Ovary (tissue), 3 donors: ENCODE results near the gene GP1BA.

Experiments used
- CTCF ChIP-seq, 3 donors: fragments of 450-650 bp in 2 of 3; fragments of 200-600 bp in 1 of 3; IDR thresholded peaks; one replicate each; pipeline versions ENCODE4 v1.5.1 to v1.8.0; 2016 to 2022; ENCODE audit warnings: antibody characterized with exemption in 3 of 3, mild to moderate bottlenecking in 1 of 3
- POLR2A ChIP-seq: fragments of 450-650 bp; IDR thresholded peaks from one replicate; pipeline ENCODE4 v1.6.1; 2017; ENCODE audit warnings: antibody characterized with exemption, mild to moderate bottlenecking, moderate library complexity
- donor health status: DM: no; HTN: no; CAD: no.

DNA sequence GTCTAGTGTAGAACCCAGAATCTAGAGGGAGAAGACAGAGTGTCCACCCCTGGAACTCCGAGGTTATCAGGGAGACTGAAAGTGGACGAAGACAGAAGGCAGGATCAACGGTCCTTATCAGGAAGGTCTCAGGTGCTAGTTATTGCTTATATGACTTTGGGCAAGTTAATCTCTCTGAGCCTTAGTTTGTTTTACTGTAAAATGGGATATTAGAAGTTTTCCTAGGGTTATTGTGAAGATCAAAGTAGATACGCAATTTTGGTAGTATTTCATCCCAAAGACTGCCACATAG lies 9.2 kb downstream of the GP1BA start:
- no peak for TF ChIP-seq CTCF (IDR thresholded peaks at IDR 0.05)
- TF ChIP-seq POLR2A = no peak
